Myocyte (in vitro differentiated cells): ENCODE measurements around the gene MC3R. TPM values are rescaled to one million over a fixed set of nuclear protein-coding genes. Genes with fewer than 3 reads are reported as not detected.
"Not testable (repeated sequence)": the region's sequence is repeated elsewhere in the genome, so short reads cannot be mapped to it uniquely, and the experiment has no call there.

Experiments
- DNase-seq: peaks from one replicate; pipeline ENCODE4 v3.0.0-alpha.2; 2012; ENCODE audit warnings: low read depth
- polyA plus RNA-seq: library from polyadenylated mRNA; unstranded; fragments of >200 nt; gene quantifications from one replicate; pipeline ENCODE4 v1.2.1, GENCODE V29; 2012; ENCODE audit warnings: missing spikeins
- total RNA-seq: library from RNA; depleted of rRNA; stranded (reverse); fragments of >200 nt; gene quantifications from 2 replicates; pipeline ENCODE4 v1.2.3, GENCODE V29; 2014

The MC3R gene
- total RNA-seq = 0.19 TPM in 1 of 2 replicates, not detected in the other
- polyA plus RNA-seq = not detected

DNA sequence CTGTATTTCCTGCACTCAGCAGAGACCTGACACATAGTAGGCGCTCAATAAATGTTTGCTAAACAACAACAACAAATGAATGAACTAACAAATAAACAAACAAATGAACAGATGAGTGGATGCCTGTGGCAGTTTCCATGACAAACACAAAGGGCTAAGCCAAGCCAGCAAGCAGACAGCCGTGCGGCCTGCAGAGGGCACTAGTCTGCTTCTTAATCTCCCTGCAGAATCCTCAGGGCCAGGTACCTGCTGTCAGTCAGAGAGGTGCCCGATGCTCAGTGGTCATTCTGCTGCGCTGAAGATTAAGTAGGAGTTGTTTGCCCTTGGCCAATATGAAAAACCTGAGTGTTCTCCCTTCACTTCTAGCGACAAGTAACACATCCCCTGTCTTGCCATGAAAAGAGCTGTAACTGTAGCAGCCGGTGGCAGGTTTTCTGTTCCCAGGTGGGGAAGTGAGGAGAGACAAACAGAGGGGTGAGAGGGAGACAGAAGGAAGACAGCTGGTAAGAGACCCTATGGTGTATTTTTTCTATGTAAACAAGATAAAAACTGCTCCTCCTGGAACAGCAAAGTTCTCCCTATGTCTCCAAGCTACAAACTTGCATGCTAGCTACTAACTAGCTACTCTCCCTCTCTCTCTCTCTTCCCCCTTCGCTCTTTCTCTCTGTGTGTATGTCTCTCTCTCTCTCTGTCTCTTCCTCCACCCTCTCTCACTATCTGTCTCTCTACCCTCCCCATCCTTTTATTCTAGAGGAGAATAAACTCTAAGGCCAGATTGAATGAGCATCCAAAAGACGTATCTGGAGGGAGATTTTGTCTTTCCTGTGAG, at the start of gene MC3R:
Gene MC3R, plus strand, starts transcription at position 779 of the 829 bp plus-strand sequence. CDS start 112 bp downstream, outside the sequence.
- DNase-seq = peak; percentile 2

DNA sequence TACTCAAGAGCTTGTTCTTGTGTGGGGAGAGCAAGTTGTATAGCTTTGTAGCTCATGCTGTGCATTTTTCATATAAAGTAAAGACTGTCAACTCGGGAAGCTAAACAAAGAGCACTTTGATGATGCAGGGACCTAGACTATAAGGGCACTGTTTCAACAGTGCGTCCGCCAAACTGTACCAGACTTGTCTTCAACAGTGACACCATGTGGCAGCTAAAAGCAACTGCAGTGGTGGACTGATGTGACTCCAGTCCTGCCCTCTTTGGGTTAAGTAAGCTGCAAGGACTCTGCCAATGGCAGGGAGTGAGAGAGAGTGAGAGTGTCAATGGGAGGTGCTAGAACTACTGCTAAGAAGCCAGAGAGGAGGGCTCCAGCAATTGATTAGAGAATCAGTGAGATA, 48.1 kb upstream of the MC3R start:
- no peak for DNase-seq

DNA sequence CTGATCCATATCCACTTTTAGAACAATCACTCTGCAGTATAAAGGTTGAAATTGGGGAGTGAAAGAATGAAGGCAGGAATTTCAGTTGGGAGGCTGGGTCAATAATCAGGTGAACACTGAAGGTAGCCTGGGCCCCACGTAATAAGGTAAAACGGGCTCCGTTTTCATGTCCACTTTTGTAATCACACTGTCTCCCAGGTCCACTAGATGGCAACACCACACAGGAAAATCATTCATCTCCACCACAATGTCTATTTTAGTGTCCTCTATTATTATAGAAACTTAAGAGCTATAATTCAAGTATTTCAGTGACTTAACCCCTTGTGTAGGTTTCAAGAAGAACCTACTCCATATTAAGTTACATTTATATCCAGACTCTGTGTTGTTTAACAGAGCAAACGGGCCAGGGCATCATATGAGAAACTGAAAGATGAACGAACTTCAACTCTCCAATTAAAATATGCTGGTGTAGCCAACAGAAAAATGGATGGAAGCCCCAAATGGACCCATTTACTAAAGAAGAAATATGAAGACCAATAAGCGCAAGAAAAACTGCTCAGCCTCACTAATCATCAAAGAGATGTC, 45.9 kb upstream of the MC3R start:
- DNase-seq = peak; percentile 24

DNA sequence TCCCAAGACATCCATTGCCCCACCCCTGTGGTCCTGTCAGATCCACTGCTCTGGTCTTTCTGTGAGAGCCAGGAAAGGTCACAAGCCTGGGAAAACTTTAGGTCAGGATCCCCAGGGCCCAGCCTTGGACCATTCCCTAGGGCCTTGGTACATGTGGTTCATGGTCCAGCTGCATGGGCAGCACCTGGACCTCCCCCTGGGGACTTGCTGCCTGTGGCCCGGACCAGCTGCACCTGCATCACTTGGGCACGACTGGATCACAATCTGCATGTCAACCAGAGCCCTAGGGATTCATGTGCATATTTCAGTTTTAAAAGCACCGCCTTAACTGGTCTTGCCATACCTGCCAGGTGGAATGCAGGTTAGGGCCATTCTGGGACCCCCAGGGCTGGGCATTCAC, 44.3 kb upstream of the MC3R start:
- no peak for DNase-seq

DNA sequence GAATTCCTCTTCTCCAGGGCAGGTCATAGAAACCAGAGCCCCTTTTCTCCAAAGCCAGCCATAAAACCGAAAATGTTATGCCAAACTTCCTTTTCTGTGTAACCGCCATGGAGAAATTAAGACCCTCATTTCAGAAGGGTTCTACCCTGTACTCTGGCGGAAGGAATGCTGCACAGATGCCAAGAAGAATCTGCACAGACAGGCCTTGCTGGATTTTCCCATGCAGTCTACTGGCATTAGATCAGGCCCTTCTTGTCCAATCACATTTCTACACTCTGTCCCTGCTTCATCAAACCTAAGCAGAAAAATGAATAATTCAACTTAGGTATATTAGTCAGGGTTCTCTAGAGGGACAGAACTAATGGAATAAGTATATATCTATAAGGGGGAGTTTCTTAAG, 43.2 kb upstream of the MC3R start:
- no peak for DNase-seq

DNA sequence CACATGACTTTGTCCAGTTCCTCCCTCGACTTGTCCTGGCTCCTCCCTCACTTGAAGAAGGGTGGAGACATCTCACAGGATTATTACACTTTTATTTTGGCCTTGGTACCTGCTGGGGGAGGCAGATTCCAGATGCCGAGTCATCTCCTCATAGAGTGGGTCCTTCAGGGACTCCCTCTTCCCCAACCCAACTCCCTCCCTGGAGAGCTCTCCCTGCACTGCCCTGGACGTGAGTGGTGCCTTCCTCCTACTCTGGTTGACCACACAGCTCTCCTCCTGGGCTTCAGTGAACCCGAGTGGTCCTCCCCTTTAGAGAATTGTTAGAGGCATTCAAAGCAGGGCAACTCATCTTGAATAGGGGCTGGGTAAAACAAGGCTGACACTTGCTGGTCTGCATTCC, 40.9 kb upstream of the MC3R start:
- DNase-seq = no peak

DNA sequence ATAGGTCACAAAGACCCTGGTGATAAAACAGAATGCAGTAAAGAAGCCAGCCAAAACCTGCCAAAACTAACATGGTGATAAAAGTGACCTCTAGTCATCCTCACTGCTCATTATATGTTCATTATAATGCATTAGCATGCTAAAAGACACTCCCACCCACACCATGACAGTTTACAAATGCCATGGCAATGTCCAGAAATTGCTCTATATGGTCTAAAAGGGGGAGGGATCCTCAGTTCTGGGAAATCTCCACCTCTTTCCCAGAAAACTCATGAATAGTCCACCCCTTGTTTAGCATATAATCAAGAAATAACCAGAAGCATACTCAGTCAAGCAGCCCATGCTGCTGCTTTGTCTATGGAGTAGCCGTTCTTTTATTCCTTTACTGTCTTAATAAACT, 40.4 kb upstream of the MC3R start:
- DNase-seq = no peak

DNA sequence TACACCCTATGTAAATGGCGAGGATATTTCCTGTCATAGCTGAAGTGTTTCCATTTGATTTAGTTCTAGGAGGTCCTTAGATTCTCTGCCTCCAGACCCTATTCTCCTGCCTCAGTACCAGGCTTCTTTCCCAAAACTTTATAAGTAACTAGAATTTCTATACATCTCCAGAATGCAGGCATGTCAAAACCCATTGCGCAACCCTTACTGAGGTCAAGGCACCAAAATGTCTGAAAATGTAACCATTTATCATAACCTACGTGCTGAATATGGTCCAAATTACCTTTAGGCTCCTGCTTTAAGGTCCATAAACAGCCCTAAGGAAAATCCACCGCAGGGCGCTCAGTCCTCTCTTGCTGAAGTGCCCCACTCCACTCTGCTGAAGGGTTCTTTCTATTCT, 37.5 kb upstream of the MC3R start:
- DNase-seq = no peak

DNA sequence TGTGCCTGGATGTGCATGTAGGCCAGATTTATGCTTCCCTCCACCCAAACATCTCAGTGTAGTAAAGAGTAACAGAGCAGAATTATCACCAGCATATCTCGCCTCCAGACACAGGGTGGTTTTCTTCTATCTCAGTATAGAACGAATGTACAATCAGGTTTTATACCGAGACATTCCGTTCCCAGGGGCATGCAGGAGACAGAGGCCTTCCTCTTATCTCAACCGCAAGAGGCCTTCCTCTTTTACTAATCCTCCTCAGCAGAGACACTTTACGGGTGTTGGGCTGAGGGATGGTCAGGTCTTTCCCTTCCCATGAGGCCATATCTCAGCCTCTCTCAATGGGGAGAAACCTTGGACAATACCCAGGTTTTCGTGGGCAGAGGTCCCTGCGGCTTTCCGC, 36.4 kb upstream of the MC3R start:
- DNase-seq = no peak

DNA sequence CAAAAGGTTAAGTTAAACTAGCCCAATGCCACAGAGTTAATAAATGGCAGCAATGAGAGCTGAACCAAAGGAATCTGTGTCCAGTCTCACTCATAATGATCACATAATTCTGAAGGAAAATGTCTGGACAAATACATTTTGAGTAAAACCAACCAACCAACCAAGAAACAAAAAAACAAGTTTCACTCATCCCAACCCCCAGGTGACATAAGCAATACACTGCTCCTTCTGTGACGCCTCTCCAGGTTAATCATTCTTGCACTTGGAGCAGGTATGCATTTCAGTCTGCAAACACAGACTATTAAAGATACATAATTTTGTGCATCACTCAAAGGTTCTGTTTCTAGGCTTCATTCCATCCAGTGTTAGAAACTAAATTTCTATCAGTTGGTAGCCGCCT, 35.2 kb upstream of the MC3R start:
- no peak for DNase-seq

DNA sequence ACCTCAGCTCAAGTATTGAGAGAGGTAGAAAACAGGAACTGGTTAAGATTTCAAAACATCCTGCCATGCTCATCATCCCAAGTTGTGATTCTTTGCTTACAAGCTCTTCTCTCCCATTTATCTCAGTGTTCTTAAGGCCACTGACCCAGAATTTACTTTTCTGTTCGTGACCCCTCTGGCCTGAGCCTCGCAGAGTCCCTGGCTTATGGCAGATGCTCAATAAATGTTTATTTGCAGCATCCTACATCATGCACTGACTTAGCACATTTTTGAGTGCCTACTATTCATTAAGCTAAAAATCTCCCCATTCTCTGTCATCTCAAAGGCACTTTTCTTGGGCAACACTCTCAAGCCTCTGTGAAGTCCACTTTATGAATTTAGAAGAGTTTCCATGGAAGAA, 33.4 kb upstream of the MC3R start:
- DNase-seq = no peak

DNA sequence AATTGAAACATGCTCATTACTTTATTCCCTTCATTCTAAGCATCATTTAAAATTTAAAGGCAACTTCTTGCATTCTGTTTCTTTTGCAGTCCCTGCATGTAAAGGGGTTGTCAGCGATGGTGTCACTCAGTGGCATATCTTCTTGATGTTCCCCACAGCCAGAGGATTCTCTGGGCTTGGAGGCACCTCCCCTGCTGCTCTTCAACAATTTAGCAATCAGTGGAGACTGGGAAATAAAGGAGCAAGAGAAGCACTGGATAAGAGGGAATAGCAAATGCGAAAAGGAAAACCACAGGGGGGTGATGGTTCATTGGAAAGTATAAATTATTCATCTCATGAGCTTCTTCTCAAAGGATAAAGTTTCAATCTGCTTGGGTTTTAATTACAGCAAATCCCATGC, 30.7 kb upstream of the MC3R start:
- DNase-seq = no peak

DNA sequence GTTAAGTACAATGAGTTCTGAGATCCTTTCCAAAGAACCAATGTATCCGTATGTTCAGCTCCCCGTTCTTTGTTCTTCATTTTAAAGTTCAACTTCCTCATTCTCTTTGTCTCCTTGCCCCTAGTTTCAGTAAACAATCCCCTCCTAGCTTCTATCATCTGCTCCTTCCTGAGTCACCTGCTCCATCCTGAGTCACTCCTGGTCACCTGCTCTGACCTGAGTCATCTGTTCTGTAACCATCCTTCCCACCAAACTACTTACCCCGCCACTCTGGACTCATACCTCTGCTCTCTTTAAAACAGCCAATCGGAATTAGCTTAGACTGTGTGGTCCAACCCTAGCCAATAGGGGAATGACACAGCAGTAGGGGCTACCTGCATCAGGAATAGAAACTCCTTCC, 27.3 kb upstream of the MC3R start:
- not testable (repeated sequence) for DNase-seq

DNA sequence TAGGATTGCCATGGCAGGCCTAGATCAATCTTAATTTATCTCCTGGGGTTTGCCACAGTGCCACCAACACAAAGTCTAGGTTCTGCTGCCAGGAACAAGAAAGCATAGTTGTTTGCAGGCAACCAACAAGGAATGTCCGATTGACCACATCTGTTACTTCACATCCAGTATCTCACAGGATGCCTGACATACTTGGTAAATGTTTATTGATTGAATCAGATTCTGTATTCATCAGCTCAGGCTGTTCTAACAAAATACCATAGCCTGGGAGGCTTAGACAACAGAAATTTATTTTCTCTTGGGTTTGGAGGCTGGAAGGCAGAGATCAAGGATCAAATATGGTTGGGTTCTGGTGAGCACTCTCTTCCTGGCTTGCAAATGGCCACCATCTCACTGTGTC, 26.3 kb upstream of the MC3R start:
- peak; percentile 1 for DNase-seq

DNA sequence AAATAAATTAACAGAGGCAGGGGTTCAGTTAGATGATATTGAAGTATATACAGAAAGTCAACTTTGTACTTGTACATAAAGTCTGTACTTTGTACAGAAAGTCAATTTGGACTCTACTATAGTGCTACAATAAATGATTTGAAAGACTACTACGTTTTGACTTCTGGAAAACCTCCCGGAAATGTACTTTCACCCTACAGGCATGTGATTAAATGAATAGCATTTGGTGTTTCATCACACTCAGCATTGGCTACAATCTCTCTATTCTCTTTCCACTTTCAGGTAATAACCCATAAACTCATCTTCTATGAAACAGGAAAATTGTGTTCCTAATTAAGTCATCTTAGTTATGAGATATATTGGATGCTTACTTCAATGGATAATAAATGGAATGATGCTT, 25.6 kb upstream of the MC3R start:
- DNase-seq = no peak

DNA sequence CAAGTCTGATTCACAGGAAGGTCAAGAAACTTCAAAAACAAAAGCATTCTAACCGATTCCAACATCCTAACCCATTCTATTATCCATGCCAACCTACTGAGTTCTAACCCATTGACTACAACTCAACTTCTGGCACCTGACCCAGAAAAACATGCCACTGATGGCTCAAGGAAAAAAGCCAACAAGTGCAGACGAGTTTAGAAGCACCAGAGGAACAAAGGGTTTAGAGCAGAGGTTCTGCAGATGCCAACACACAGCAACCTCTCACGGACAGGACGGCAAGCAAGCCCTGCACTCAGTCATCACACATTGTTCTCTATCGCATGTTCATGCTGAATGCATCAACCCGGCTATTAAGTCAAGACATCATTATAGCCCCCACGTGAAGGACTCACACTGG, 25.2 kb upstream of the MC3R start:
- no peak for DNase-seq

DNA sequence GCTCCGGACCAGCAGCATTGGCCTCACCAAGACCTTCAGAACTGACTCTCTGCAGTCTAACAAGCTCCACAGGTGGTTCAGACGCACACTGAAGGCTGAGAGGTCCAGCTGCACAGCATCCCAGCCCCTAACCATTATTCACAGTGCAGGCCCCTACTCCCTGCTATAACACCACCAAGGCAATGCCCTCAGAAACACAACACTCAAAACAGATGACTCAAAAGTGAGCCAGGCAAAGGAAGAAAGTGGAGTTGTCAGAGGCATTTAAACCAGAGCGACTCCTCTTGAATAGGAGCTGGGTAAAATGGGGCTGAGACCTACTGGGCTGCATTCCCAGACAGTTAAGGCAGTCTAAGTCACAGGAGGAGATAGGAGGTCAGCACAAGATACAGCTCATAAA, 20.5 kb upstream of the MC3R start:
- no peak for DNase-seq

DNA sequence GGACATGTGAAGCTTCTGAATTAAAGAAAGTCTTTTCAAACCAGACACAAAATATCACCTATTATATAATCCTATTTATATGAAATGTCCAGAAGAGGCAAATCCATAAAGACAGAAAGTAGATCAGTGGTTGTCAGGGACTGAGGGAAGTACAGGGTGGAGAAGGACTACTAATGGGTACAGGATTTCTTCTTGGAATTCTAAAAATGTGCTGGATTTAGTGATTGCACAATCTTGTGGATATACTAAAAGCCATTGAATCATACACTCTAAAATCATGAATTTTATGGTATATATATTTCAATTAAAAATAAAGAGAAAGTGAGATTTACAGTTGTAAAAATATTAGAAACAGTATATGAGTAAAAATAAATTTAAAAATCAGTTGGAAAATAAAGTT, 18.7 kb upstream of the MC3R start:
- DNase-seq = no peak

DNA sequence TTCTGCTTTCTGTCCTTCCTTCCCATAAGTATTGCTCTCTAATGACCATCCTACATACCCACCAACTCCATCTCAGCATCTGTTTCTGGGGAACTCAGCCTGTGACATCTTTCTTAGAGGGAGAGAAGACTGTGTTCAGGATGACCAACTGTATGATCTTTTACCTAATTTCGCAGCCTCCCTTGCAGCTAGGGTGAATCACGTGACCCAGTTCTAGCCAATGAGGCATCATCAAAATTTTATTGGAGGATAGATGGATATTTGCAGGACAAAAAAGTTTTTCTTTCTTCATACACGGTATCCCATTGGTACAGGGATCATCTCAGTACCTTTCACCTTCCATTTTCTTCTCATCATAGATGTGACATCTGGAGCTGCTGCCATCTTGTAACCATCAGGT, 14.4 kb upstream of the MC3R start:
- DNase-seq = no peak

DNA sequence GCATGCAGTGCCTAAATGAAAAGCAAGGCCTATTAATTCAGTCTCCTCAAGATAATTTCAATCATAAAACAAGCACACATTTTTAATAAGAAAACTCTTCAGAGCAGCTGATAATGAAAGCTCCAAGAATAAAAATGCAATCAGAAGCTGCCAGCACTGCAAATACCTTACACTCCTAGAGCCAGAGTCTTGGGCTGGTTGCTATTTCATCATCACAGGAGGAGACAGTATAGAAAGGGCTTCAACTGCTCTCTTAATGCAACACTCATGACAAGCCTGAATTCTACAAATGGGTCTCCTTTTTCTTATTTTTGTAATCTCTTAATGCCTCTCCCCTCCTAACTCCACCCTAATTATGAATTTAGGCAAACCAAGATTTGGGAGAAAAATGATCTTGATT, 11.2 kb upstream of the MC3R start:
- no peak for DNase-seq

DNA sequence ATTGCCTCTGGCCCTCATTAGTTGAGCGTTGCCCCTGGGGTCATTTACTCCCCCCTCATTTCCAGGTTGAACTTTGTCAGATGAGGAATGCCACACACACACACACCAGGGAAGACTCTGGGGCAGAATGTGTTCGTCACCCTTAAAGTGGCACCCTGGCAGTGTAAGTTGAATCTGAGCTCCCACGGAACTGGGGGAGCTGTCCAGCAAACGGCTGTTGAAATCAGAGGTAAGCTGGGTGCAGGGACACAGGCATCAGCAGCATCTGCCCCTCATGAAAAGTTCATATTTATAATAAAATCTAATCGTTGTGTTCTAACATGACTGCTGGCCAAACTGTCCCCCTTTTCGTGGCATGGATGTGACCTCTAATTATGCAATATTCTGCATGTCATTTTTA, 4.3 kb upstream of the MC3R start:
- no peak for DNase-seq

DNA sequence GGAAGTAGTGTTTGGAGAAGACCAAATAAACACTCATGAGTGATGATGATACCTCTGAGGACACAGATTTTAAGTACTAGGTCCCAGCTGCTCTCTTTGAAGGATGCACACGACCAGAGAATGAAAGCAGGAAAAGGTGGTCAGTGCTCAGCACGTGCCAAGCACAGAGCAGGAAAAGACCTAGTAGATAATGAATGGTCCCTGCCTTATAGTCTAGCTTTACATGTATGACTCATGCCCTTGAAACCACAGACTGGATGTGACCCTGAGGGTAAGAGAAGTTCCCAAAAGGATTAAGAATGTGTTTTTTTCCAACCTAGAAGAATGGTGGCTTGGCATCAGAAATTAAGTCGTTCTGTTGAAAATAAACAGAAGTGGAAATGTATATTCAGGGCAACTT, 2.8 kb upstream of the MC3R start:
- no peak for DNase-seq
